ENCODE results near the gene GFRA1.

- TF ChIP-seq, protein P1, sequence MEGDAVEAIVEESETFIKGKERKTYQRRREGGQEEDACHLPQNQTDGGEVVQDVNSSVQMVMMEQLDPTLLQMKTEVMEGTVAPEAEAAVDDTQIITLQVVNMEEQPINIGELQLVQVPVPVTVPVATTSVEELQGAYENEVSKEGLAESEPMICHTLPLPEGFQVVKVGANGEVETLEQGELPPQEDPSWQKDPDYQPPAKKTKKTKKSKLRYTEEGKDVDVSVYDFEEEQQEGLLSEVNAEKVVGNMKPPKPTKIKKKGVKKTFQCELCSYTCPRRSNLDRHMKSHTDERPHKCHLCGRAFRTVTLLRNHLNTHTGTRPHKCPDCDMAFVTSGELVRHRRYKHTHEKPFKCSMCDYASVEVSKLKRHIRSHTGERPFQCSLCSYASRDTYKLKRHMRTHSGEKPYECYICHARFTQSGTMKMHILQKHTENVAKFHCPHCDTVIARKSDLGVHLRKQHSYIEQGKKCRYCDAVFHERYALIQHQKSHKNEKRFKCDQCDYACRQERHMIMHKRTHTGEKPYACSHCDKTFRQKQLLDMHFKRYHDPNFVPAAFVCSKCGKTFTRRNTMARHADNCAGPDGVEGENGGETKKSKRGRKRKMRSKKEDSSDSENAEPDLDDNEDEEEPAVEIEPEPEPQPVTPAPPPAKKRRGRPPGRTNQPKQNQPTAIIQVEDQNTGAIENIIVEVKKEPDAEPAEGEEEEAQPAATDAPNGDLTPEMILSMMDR (IDR thresholded peaks at IDR 0.05 in 2 of 3, conservative IDR thresholded peaks at IDR 0.05 in 1 of 3; ENCODE audit: borderline replicate concordance in 1 of 3, insufficient read depth in 1 of 3, low read depth in 2 of 3, low read length in 2 of 3): no peak
- TF ChIP-seq EGR1 (IDR thresholded peaks at IDR 0.05; ENCODE audit: low read depth) (no peak), YY1 (IDR thresholded peaks at IDR 0.05; ENCODE audit: extremely low read depth, insufficient replicate concordance, low read depth, low read length) (no peak), POLR2A (IDR thresholded peaks at IDR 0.05; ENCODE audit: borderline replicate concordance, extremely low read depth, insufficient read depth, insufficient read length) (no peak), REST (IDR thresholded peaks at IDR 0.05; ENCODE audit: low read depth) (no peak), MAX (IDR thresholded peaks at IDR 0.05) (no peak), POLR2AphosphoS5 (IDR thresholded peaks at IDR 0.05; ENCODE audit: low read depth, low read length) (no peak), ATF3 (IDR thresholded peaks at IDR 0.05) (no peak), EZH2 (IDR thresholded peaks at IDR 0.05) (no peak), SIN3A (IDR thresholded peaks at IDR 0.05; ENCODE audit: low read depth) (no peak), FOSL1 (IDR thresholded peaks at IDR 0.05; ENCODE audit: low read depth) (no peak)
Observed at GRCh38 chr10:116163333-116164131, 109.5 kb downstream of the GFRA1 start.
